ENCODE measurements around the gene AATK. TPM values are rescaled to one million over a fixed set of nuclear protein-coding genes. Genes with fewer than 3 reads are reported as not detected.
A peak's percentile ranks its signal among the peaks of the same experiment; 100 is the strongest.

Gene AATK
- total and polyA plus RNA-seq, 11 donors = 1.3 to 12.0 (median 9.3) TPM

GRCh38 chr17:81091154-81091553, 74.9 kb downstream of the AATK start:
- Histone ChIP-seq H3K27ac (no peak overlapping the region), H3K9me3 (no peaks in the 10 kb centered on the region), H3K27me3 (no peaks in the 10 kb centered on the region), H3K4me3 (no peak overlapping the region), H3K36me3 (peaks cover 0 to 28% (median 9%) of the 10 kb centered on the region in 9 donors), H3K4me1 (peaks cover 0 to 25% (median 3%) of the 10 kb centered on the region in 12 donors)
- intact Hi-C loops (cut with DNase I) = loop anchor here in 2 of 10 donors (10.0 kb wide), 1 partner anchor 666 kb away; no protein-coding TSS in a partner anchor
- DNase-seq = no peak
- WGBS, 4 donors = 88 to 94% (median 92%) methylated on average over 8 to 9 of the region's 9 CpGs
- no peak for ATAC-seq
- TF ChIP-seq CTCF (IDR thresholded peaks at IDR 0.05) = no peak
- TF ChIP-seq POLR2A (IDR thresholded peaks at IDR 0.05) = no peak

- Histone ChIP-seq H3K27me3 (no peaks in the 10 kb centered on the region), H3K4me1 (peaks cover 0 to 24% (median 3%) of the 10 kb centered on the region in 12 donors), H3K4me3 (no peak overlapping the region), H3K36me3 (peaks cover 0 to 34% (median 9%) of the 10 kb centered on the region in 9 donors), H3K27ac (no peak overlapping the region), H3K9me3 (no peaks in the 10 kb centered on the region)
- 71 to 83% (median 81%) methylated on average over 18 to 26 of the region's 26 CpGs for WGBS, 4 donors
- DNase-seq (peak; percentile 29 to 85 (median 65)), ATAC-seq (peak in 3 of 4 donors; percentile 43 to 64 (median 58))
- TF ChIP-seq POLR2A (IDR thresholded peaks at IDR 0.05) (no peak), CTCF (IDR thresholded peaks at IDR 0.05) (no peak)
- intact Hi-C loops (cut with DNase I) = loop anchor here in 2 of 10 donors (10.0 kb wide), 1 partner anchor 666 kb away; no protein-coding TSS in a partner anchor
Measured at GRCh38 chr17:81090361-81091136, 75.5 kb downstream of the AATK start.

GRCh38 chr17:81086789-81087551, 79.1 kb downstream of the AATK start:
- no peak for TF ChIP-seq CTCF (IDR thresholded peaks at IDR 0.05)
- Histone ChIP-seq H3K36me3 (peaks cover 0 to 37% (median 9%) of the 10 kb centered on the region in 9 donors), H3K4me3 (no peak overlapping the region), H3K4me1 (peaks cover 0 to 38% (median 27%) of the 10 kb centered on the region in 12 donors), H3K9me3 (no peaks in the 10 kb centered on the region), H3K27me3 (no peaks in the 10 kb centered on the region), H3K27ac (no peak overlapping the region)
- no peak for ATAC-seq
- WGBS, 4 donors = 89 to 94% (median 93%) methylated on average over 27 to 32 of the region's 32 CpGs
- intact Hi-C loops (cut with DNase I) = no loop called here
- DNase-seq = no peak

GRCh38 chr17:81085420-81085911, 80.6 kb downstream of the AATK start:
- Histone ChIP-seq H3K9me3 (no peaks in the 10 kb centered on the region), H3K4me1 (peaks cover 0 to 50% (median 30%) of the 10 kb centered on the region in 12 donors), H3K4me3 (no peak overlapping the region), H3K27ac (peak overlapping the region in 1 of 12 donors; percentile 13), H3K27me3 (no peaks in the 10 kb centered on the region), H3K36me3 (peaks cover 0 to 37% (median 9%) of the 10 kb centered on the region in 9 donors)
- intact Hi-C loops (cut with DNase I) = no loop called here
- ATAC-seq (no peak), DNase-seq (no peak)
- WGBS, 4 donors = 81 to 89% (median 86%) methylated on average over 13 to 20 of the region's 20 CpGs
- TF ChIP-seq POLR2A (IDR thresholded peaks at IDR 0.05) (no peak), CTCF (IDR thresholded peaks at IDR 0.05) (no peak)
